Epithelial cell of esophagus (primary cell): Measurements from ENCODE around the gene ATF5.

Source experiments
- DNase-seq: peaks from one replicate; pipeline ENCODE4 v3.0.0; 2010; ENCODE audit warnings: low read depth
- H3K4me3 ChIP-seq: 2 replicates; pipeline ENCODE4 v1.5.1; 2011; ENCODE audit warnings: mild to moderate bottlenecking, low read length, control low read depth
- CTCF ChIP-seq: IDR thresholded peaks from 2 replicates; pipeline ENCODE4 v1.5.1; 2011; ENCODE audit warnings: low read depth, mild to moderate bottlenecking, low read length, control low read depth, inconsistent platforms; ENCODE audit not compliant: insufficient read depth; ENCODE audit errors: missing control alignments

The ATF5 gene

GRCh38 chr19:49931293-49932040, 2.5 kb downstream of the ATF5 start:
- no peak for DNase-seq
- TF ChIP-seq CTCF = no peak
- no peak overlapping the region for H3K4me3 ChIP-seq

- TF ChIP-seq CTCF = no peak
- H3K4me3 ChIP-seq = no peak overlapping the region
- DNase-seq = peak; percentile 93
These were observed 3.0 kb downstream of the ATF5 start for GRCh38 chr19:49932041-49932451.

GRCh38 chr19:49932731-49933131, 3.7 kb downstream of the ATF5 start:
- TF ChIP-seq CTCF = no peak
- no peak overlapping the region for H3K4me3 ChIP-seq
- DNase-seq = no peak

GRCh38 chr19:49933643-49934042, 4.6 kb downstream of the ATF5 start:
- H3K4me3 ChIP-seq = no peak overlapping the region
- no peak for TF ChIP-seq CTCF
- no peak for DNase-seq

- no peak for DNase-seq
- no peak overlapping the region for H3K4me3 ChIP-seq
- no peak for TF ChIP-seq CTCF
These were observed 7.5 kb downstream of the ATF5 start for GRCh38 chr19:49936549-49936948.

- DNase-seq = peak; percentile 64
- TF ChIP-seq CTCF = peak; percentile 97
- no peak overlapping the region for H3K4me3 ChIP-seq
These were observed 8.9 kb downstream of the ATF5 start for GRCh38 chr19:49937750-49938381.
